DOHH2 (cell line): ENCODE measurements around the gene HLA-DPA1.
A peak's percentile ranks its signal among the peaks of the same experiment; 100 is the strongest.

Experiments
- H3F3A ChIP-seq: fragments of 200-600 bp; sonication (generic), shearing (Covaris generic); 2 replicates; pipeline ENCODE4 v1.6.0; 2016; ENCODE audit warnings: antibody characterized with exemption, mild to moderate bottlenecking; ENCODE audit not compliant: control insufficient read depth, insufficient read depth
- H3K27ac ChIP-seq: fragments of 200-600 bp; sonication (generic); 2 replicates; pipeline ENCODE4 v1.5.1; 2014; ENCODE audit warnings: low read depth, mild to moderate bottlenecking, low read length, moderate library complexity
- H3K27me3 ChIP-seq: fragments of 200-600 bp; sonication (generic); 2 replicates; pipeline ENCODE4 v1.6.1; 2014; ENCODE audit warnings: mild to moderate bottlenecking, low read length, mixed read lengths; ENCODE audit not compliant: control insufficient read depth
- H3K36me3 ChIP-seq: fragments of 200-600 bp; sonication (generic); 2 replicates; pipeline ENCODE4 v1.6.1; 2014; ENCODE audit warnings: mild to moderate bottlenecking, low read length, moderate library complexity, mixed read lengths; ENCODE audit not compliant: control insufficient read depth
- H3K4me1 ChIP-seq: fragments of 200-600 bp; sonication (generic); 2 replicates; pipeline ENCODE4 v1.6.1; 2014; ENCODE audit warnings: mild to moderate bottlenecking, low read length, mixed read lengths; ENCODE audit not compliant: control insufficient read depth
- H3K4me2 ChIP-seq: fragments of 200-600 bp; sonication (generic); 2 replicates; pipeline ENCODE4 v1.6.0; 2014; ENCODE audit warnings: mild to moderate bottlenecking, low read length, moderate library complexity
- H3K4me3 ChIP-seq: fragments of 200-600 bp; sonication (generic); 2 replicates; pipeline ENCODE4 v1.5.1; 2014; ENCODE audit warnings: mild to moderate bottlenecking, low read length, mixed read lengths
- H3K79me2 ChIP-seq: fragments of 200-600 bp; sonication (generic); 2 replicates; pipeline ENCODE4 v1.6.1; 2014; ENCODE audit warnings: mild to moderate bottlenecking, low read length, mixed read lengths; ENCODE audit not compliant: control insufficient read depth
- H3K9me2 ChIP-seq: fragments of 200-600 bp; sonication (generic); replicated peaks from 2 replicates; pipeline ENCODE4 v1.6.1; 2014; ENCODE audit warnings: mild to moderate bottlenecking, low read length, mixed read lengths; ENCODE audit not compliant: control insufficient read depth
- H3K9me3 ChIP-seq: fragments of 200-600 bp; sonication (generic); 2 replicates; pipeline ENCODE4 v1.6.1; 2014; ENCODE audit warnings: antibody characterized with exemption, low read length, mixed read lengths; ENCODE audit not compliant: control insufficient read depth, insufficient read depth
- H4K20me1 ChIP-seq: fragments of 200-600 bp; sonication (generic); 2 replicates; pipeline ENCODE4 v1.6.0; 2014; ENCODE audit warnings: low read depth, mild to moderate bottlenecking, antibody characterized with exemption, low read length, moderate library complexity; ENCODE audit not compliant: control insufficient read depth, insufficient read depth
- CTCF ChIP-seq: fragments of 200-600 bp; sonication (generic); IDR thresholded peaks from one replicate; pipeline ENCODE4 v1.5.1; 2014; ENCODE audit warnings: antibody characterized with exemption, mild to moderate bottlenecking, low read depth, low read length; ENCODE audit not compliant: poor library complexity, severe bottlenecking
- EZH2phosphoT487 ChIP-seq: fragments of 200-600 bp; sonication (generic); IDR thresholded peaks from 2 replicates; pipeline ENCODE4 v1.6.1; 2017; ENCODE audit warnings: borderline replicate concordance, mild to moderate bottlenecking, antibody characterized with exemption, low read length, moderate library complexity, mixed read lengths

The HLA-DPA1 gene

GRCh38 chr6:33088258-33088930, 14.9 kb upstream of the HLA-DPA1 start:
- H3K36me3 ChIP-seq: peaks cover 17% of the 10 kb centered on the region
- H3K27me3 ChIP-seq: no peaks in the 10 kb centered on the region
- no peaks in the 10 kb centered on the region for H3K4me1 ChIP-seq
- no peak overlapping the region for H3K4me2 ChIP-seq
- no peaks in the 10 kb centered on the region for H3K9me3 ChIP-seq
- no peaks in the 10 kb centered on the region for H3K79me2 ChIP-seq
- TF ChIP-seq EZH2phosphoT487: no peak
- TF ChIP-seq CTCF: no peak
- H3F3A ChIP-seq: 0 out of 2 replicates have a peak, but pooled peaks cover 2% of the 10 kb centered on the region
- no peak overlapping the region for H3K27ac ChIP-seq
- no peak overlapping the region for H3K4me3 ChIP-seq
- no peaks in the 10 kb centered on the region for H4K20me1 ChIP-seq
- H3K9me2 ChIP-seq: no peaks in the 10 kb centered on the region

DNA sequence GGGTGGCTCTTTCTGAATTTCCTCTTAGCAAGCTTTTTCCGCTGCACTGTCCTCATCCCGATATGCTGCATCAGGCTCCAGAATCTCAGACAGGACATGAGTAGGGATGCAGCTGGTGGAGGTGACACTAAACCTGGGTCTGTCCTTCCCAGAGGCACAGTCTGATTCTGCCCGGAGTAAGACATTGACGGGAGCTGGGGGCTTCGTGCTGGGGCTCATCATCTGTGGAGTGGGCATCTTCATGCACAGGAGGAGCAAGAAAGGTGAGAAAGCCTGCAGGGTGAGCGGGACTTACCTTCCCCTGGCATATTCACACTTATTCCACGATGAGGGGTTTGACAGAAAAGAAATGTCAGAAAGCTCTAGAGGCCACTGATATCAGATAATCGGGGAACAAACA, 12.2 kb upstream of the HLA-DPA1 start:
- H3K9me2 ChIP-seq: no peaks in the 10 kb centered on the region
- no peaks in the 10 kb centered on the region for H3K4me1 ChIP-seq
- 0 out of 2 replicates have a peak, but pooled peaks cover 2% of the 10 kb centered on the region for H3F3A ChIP-seq
- H3K27me3 ChIP-seq: no peaks in the 10 kb centered on the region
- H3K79me2 ChIP-seq: no peaks in the 10 kb centered on the region
- H3K4me2 ChIP-seq: no peak overlapping the region
- no peaks in the 10 kb centered on the region for H4K20me1 ChIP-seq
- no peak overlapping the region for H3K4me3 ChIP-seq
- H3K36me3 ChIP-seq: peaks cover 27% of the 10 kb centered on the region
- no peak overlapping the region for H3K27ac ChIP-seq
- no peak for TF ChIP-seq CTCF
- TF ChIP-seq EZH2phosphoT487: no peak
- H3K9me3 ChIP-seq: no peaks in the 10 kb centered on the region

GRCh38 chr6:33082702-33083101, 9.3 kb upstream of the HLA-DPA1 start:
- no peak overlapping the region for H3K4me2 ChIP-seq
- H3K4me1 ChIP-seq: peaks cover 13% of the 10 kb centered on the region
- peaks cover 31% of the 10 kb centered on the region for H3K36me3 ChIP-seq
- no peaks in the 10 kb centered on the region for H3K9me3 ChIP-seq
- no peaks in the 10 kb centered on the region for H3K27me3 ChIP-seq
- H3F3A ChIP-seq: no peaks in the 10 kb centered on the region
- H3K27ac ChIP-seq: no peak overlapping the region
- H3K9me2 ChIP-seq: no peaks in the 10 kb centered on the region
- TF ChIP-seq EZH2phosphoT487 (no peak), CTCF (peak; percentile 75)
- H3K4me3 ChIP-seq: no peak overlapping the region
- H4K20me1 ChIP-seq: no peaks in the 10 kb centered on the region
- peaks cover 9% of the 10 kb centered on the region for H3K79me2 ChIP-seq
